Measurements from ENCODE around the gene TMEM43.
A peak's percentile ranks its signal among the peaks of the same experiment; 100 is the strongest.
"Not testable (repeated sequence)": the region's sequence is repeated elsewhere in the genome, so short reads cannot be mapped to it uniquely, and the experiment has no call there.

The TMEM43 gene, protein sequence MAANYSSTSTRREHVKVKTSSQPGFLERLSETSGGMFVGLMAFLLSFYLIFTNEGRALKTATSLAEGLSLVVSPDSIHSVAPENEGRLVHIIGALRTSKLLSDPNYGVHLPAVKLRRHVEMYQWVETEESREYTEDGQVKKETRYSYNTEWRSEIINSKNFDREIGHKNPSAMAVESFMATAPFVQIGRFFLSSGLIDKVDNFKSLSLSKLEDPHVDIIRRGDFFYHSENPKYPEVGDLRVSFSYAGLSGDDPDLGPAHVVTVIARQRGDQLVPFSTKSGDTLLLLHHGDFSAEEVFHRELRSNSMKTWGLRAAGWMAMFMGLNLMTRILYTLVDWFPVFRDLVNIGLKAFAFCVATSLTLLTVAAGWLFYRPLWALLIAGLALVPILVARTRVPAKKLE

DNA sequence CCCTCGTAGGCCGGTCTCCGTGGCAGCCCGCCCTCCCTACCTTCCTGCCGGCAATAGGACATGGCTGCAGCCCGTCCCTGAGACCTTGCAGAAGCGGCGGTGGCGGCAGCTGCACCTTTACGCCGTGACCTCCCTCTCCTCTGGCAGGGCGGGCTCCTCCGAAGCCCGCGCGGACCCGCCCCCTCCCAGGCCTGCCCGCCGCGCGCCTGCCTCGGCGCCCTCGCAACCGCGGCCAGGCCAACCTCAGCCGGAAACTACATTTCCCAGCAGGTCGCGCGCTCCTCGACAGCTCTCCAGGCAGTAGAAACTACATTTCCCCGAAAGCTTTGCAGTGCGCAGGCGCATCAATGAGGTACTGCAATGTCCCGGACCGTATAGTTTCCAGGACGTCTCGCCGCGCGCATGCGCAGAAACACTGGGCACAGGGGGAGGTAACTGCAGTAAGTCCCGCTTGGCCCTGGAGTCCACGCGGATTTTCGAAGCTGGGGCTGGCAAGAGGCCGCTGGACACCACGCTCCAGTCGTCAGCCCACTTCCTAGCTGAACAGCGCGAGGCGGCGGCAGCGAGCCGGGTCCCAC, at the start of gene TMEM43, which contains the start of gene CHCHD4:
Gene TMEM43, plus strand, starts transcription at position 438 of the 578 bp plus-strand sequence. CDS start 142 bp downstream, outside the sequence.
Gene CHCHD4, minus strand, starts transcription at position 256 of the 578 bp plus-strand sequence. Its CDS starts 194 bp downstream, at position 62.
- DNase-seq (ENCODE audit: low read depth): peak; percentile 95

DNA sequence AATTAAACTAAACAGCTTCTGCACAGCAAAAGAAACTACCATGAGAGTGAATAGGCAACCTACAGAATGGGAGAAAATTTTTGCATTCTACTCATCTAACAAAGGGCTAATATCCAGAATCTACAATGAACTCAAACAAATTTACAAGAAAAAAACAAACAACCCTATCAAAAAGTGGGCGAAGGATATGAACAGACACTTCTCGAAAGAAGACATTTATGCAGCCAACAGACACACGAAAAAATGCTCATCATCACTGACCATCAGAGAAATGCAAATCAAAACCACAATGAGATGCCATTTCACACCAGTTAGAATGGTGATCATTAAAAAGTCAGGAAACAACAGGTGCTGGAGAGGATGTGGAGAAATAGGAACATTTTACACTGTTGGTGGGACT, 49.6 kb upstream of the TMEM43 start:
- not testable (repeated sequence) for DNase-seq (ENCODE audit: low read depth)

DNA sequence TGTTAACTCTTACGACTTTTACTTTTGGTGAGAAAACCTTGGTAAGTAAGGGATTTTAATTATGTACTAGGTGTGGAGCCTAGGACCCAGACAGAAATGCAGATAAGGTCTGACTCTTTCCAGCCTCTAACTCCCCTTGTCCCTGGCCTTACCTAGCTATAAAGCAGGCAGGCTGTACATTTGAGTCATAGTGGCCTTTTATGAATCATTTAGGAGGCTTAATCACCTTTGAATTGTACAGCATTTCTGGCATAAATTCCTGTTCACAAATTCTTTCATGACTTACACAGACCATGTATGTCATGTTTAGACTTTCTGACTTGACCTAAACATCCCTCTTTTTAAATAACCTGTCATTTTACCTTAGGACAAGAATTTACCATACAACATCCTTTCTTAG, 47.5 kb upstream of the TMEM43 start:
- no peak for DNase-seq (ENCODE audit: low read depth)

DNA sequence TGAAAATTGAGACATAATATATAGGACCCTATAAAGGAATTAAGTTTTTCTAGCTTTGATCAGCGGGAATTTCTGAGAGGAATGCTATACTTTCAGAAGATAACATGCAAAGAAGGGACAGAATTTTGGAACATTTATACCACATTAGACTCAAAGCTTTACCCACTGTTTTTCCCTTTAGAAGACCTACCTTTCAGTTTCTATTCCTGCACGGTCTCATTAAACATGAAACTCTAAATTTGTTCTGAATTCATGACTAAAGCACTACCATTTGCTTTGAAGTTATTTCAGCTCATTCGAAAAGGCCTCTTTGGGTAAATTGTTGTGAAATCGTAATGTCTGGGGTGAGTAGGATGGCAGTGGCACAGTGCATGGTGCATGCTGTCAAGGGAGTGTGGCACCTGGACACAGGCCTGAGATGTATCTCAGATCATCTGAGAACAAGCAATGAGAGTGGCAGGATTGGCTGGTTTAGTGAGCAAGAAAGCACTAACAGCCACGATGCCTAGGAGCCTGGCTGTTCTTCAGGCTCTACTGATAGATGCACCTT, 42.7 kb upstream of the TMEM43 start:
- DNase-seq (ENCODE audit: low read depth): no peak

DNA sequence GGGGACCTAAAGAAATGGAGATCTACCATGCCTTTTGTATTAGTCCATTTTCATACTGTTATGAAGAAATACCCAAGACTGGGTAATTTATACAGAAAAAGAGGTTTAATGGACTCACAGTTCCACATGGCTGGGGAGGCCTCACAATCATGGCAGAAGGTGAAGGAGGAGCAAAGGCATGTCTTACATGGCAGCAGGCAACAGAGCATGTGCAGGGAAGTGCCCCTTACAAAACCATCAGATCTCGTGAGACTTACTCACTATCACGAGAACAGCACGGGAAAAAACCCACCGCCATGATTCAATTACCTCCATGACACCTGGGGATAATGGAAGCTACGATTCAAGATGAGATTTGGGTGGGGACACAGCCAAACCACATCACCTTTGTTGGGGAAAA, 37.4 kb upstream of the TMEM43 start:
- not testable (repeated sequence) for DNase-seq (ENCODE audit: low read depth)

DNA sequence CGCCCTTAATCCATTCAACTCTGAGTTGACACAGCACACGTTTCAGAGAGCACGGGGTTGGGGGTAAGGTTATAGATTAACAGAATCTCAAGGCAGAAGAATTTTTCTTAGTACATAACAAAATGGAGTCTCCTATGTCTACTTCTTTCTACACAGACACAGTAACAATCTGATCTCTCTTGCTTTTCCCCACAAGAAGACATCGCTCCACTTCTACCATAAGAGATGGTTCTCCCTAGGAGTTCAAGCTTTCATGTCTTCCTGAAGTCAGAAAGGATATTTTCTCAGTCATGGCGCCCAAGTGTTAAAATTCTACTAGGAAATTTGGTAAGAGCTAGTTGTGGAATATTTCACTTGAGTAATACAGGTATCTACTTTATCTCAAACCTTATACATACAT, 32.9 kb upstream of the TMEM43 start:
- DNase-seq (ENCODE audit: low read depth): not testable (repeated sequence)

DNA sequence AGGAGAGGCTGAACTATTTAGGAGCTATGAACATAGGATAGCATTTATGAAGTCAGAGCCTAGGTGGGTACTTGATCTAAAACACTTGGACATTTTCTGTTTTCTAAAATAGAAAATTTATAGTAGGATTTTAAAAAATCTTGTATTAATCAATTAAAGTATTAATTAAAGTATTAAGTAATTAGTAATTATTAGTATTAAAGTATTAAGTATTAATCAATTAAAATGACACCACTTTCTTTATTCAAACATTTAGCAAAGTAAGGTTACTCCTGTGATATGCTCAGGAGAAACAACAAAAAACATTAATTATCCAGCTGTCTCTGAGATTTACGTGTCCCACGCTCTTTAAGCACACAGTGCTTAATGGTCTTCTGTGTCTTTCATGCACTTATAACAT, 32.4 kb upstream of the TMEM43 start:
- no peak for DNase-seq (ENCODE audit: low read depth)

DNA sequence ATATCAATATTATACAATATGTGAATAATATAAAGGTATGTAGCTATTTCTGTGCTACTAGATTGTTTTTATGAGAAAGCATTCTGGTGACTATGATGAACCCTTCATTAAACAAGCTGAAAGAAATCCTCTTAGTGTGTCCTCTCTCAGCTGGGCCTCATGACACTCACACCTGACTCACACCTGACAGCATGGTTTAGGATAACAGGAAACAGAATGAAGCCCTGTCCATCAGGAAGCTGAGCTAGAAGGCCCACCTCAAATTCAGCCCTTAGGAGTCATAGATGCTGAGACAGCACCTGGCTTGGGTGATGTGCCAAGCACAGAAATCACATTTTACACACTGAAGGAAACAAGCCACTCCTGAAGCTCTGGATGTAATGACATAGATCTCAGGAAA, 31.0 kb upstream of the TMEM43 start:
- no peak for DNase-seq (ENCODE audit: low read depth)

DNA sequence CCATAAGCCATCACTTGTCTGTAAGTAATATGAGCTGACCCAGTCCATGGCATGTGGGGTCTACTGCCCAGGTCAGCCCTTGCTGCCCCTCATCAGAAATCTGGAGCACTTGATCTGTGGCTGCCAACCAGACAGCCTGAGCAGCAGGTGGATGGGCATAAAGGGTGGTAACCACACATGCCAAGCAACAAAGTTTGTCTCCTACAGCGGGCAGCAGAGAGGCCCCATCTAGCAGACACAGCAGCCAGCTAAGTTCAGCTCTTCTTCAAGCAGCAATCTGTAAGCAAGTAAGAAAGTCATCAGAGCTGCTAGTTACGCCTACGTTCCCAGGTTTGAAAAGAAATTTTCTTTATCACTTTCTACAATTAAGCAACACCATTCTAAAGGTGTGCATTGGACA, 28.1 kb upstream of the TMEM43 start:
- DNase-seq (ENCODE audit: low read depth): no peak

DNA sequence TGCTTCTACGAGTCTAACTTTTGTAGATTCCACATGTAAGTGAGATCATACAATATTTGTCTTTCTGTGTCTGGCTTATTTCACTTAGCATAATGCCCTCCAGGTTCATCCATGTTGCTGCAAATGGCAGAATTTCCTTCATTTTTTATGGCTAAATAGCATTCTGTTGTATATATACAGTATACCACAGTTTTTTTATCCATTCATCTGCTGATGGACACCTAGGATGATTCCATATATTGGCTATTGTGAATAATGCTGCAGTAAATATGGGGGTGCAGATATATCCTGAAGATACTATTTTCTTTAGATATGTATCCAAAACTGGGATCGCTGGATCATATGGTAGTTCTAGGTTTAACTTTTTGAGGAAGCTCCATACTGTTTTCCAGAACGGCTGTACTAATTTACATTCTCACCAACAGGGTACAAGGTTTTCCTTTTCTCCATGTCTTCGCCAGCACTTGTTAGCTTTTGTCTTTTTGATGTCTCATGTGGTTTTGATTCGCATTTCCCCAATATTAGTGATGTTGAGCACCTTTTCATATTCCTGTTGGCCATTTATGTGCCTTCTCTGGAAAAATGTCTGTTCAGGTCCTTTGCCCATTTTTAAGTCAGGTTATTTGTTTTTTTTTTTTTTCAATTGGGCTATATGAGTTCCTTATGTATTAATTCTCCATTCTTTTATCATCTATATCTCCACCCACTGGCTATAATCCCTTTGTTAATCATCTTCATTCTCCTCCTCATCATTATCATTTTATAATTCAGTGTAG, 27.0 kb upstream of the TMEM43 start:
- DNase-seq (ENCODE audit: low read depth): no peak

DNA sequence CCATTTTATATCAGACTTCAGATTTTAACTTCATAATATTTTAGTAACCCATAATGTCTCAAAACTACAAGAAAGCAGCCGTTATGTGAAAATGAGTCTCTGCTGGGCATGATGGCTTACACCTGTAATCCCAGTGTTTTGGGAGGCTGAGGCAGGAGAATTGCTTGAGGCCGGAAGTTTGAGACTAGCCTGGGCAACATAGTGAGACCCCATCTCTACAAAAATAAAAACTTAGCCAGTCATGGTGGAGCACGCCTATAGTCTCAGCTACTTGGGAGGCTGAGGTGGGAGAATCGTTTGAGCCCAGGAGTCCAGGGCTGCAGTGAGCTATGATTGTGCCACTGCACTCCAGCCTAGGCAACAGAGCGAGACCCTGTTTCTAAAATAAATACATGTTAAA, 15.0 kb upstream of the TMEM43 start:
- not testable (repeated sequence) for DNase-seq (ENCODE audit: low read depth)

DNA sequence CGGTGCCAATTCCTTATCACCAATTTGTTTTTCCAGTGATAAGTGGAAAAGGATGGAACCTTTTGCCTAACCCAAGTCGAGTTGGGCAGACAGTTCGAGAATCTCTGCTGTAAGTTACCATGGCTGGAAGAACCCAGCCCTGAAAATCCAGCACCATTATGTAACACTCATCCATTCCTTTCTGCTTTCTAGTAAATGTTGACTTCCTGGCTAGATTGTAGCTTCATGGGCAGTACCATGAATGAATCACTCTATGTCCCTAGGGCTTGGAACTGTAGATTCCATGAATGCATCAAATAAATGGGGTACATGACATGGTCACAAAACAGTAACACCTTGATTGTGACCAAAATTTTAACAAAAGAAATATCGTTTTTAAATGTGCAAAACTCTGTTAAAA, 14.2 kb upstream of the TMEM43 start:
- no peak for DNase-seq (ENCODE audit: low read depth)

DNA sequence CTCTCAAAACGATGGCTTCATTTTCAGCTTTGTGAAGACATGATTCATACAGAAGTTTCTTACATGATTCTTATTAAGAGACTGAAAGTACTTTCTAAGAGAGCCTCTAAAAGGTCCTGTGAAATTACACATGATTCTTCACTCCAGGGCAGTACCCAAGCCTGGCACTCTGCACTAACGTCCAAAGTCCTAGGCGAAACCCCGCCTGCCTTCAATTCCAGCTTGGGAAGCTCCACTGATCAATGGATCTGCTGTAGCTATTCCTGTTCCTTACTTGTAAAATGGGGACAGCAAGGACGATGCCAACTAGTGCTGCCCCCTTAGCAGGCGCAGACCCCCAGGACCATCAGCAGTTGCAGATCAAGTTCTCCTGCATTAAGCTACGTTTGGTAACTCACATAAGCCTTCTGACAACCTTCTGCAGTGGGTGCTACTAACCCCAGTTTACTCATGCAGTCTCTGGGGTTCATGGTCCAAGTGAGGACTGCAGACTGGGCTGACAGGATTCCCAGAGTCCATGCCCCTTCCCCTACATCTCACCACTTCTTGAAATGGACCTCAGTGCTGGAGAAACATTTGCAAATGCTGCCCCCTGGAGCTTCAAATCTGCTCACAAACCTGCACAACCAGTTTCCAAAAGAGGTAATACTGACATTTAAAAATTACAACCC, 10.8 kb upstream of the TMEM43 start:
- DNase-seq (ENCODE audit: low read depth): no peak

DNA sequence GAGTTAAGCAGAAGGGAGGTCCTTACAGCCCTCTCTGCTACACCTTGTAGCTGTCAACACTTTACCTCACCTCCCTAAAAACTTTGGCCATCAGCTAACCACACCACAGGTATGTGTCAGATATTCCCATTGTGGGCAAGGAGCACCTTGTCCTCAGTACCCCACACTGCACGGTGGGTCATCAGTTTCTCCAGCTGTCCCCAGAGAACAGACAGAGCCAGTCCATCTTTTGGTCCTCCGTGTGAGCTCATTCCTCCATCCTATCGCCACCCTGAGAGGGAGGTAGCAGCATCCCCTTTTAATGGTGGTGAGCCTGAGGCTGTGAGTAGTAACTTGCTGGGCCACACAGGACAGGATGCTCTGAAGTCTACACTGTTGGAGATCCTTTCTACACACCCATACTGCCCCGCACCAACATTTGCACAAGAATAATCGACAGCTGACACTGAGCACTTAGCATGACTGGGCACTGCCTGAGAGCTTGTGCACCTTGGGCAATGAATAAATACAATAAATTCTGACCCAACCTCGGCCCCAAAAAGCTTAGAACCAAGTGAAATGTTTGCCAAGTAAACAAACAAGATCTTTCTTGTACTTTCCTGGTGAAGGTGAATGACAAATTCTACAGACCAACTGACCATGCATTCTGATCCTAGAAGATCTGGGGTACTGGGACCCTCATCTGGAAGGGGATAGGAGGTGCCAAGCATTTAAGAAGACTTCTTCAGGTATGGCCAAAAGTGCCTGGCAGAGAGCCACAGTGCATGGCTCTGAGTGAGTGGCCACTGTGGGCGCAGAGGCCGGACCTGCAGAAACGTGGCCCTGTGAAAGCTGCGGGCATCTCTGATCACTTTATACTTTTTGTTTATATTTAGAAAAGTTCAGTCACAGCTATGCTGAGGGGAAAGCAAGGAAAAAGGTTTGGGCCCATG, 7.1 kb upstream of the TMEM43 start:
- no peak for DNase-seq (ENCODE audit: low read depth)

DNA sequence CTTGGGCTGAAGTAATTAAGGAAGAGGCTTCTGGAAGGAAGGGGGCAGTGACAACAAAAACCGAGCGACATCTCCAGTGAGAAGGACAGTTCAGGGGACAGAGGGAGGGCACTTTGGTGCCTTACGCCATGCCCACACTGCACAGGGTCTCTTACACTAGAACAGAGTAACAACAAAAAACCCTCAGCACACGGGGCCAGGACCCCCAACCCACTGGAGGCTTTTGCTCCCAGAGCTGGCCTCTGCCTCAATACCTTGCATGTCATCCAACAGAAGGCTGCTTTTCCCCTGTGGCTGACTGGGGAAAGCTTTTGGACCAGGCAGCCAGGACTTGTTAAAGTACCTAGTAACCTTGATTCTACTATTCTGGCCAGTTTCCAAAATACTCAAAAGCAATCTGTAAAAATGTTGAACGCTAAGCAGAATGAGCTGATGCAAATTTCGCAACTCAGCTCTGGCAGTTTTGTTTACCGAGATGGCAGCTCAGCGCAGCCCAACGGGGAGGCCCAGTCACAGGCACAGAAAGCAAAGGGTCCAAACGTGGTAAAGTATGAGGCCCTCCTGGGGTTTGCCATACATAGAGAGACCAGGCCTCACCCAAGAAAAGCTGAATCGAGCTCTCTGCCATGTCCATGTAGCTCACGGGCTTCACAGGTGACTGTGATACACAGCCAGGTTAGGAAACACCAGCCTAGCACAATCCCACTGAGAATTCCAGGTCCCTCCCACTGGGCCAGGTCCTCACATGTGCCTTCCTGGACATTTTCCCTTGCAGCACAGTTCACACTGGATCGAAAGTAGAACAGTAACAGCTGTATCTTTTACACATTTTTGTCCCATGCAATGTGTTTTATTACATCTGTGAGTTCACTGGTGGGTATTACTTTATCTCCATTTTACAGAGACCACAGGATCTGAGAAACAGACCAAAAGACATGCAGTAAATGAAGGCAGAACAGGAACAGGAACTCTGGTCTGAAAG, 6.2 kb upstream of the TMEM43 start:
- DNase-seq (ENCODE audit: low read depth): no peak

DNA sequence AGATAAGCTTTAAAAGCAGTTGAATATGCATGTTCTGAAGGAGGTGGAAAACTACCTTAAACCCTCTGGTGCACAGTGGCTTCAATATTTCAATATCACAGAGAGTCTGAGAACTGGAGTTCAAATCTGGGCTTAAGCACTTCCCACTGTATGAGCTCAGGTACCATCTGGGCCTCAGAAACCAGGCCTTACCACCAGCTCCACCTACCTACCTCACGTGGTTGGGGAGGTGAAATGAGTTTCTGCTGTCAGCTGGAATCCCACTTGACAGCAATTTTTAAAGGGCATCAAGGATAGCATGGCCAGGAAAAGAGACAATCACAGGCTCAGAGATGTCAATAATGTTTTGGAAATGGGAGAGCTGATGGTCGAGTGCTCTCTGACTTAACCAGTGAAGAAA, 5.2 kb upstream of the TMEM43 start:
- no peak for DNase-seq (ENCODE audit: low read depth)

DNA sequence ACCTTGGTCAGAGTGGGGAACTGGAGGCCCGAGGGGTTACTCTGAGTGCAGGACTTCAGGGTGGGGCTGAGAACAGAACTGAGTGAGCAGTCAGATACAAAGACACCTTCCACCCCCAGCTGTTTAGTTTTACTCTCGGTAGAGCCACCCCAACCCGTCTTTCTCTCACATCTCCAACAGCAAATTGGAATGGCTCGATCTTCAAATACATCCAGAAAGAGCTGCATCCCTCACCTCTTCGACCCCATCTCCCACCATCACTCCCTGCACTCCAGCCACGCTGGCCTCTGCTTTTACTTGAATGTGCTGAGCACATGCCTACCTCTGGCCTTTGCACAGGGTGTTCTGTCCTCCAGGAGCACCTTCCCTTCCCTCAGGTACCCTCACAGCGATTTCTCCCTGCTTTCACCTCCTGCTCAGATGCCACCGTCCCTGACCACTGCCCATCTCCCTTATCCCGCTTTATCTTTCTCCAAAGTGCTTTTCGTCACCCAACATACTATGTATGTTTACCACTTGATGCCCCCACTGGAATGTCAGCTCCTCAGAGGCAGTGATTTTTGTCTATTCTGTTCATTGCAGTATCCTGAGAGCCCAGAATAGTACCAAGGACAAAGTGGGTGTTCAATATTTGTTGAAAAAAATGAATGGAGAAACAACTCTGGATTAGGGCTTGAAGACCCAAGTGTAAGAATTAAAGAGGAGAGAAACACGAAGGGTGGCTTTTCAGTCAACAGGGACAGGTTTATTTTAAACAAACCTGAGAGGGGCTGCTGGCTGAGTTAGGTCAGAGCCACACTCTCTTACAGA, 4.5 kb upstream of the TMEM43 start:
- no peak for DNase-seq (ENCODE audit: low read depth)

DNA sequence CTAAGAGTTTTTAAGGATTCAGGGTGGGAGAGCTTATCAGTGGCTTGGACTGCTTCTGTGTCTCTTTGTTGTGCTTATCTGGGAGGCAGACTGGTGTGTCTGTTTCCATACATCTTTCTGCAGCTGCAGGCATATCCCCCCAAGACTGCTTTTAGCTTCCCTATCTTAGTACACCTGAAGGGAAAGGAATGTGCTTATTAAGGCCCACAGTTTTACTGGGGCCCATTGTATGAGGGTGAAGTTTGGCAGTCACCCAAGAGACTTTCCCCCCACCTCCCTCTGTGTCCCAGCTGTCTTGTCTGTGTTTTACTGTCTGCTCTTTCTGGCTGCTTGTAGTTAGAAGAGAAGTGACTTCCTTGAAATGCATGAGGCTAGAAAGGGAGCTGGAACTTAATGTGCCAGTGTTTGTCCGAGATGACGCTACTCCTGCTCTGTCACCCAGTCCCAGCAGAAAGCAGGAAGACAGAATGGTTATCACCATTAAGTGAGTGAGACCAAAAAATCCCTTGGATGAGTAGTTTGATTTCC, 3.9 kb upstream of the TMEM43 start:
- not testable (repeated sequence) for DNase-seq (ENCODE audit: low read depth)

Measured in stimulated activated CD8-positive, alpha-beta memory T cell treated with anti-CD3 and anti-CD28 coated beads, Interleukin-7, amount 100 ng/mL, for 24 hours (primary cell).